Skin of body (tissue), 1 donor: Measurements from ENCODE around the gene B4GALT2. TPM values are rescaled to one million over a fixed set of nuclear protein-coding genes. Genes with fewer than 3 reads are reported as not detected.

Experiments used
- total RNA-seq: library from RNA; depleted of rRNA; stranded (reverse); fragments of >200 nt; gene quantifications from one replicate; pipeline ENCODE4 v1.2.3, GENCODE V29; 2014

Gene B4GALT2
- total RNA-seq, 1 donor from 2014 or later, result 20.8 TPM

Other genes starting within 250 kb of the B4GALT2 start
- 0.49 TPM for gene ARTN, start 45.4 kb upstream of the B4GALT2 start, total RNA-seq
- gene IPO13, start 32.3 kb upstream of the B4GALT2 start, total RNA-seq, result 7.8 TPM
- 14.2 TPM for gene DPH2, start 9.2 kb upstream of the B4GALT2 start, total RNA-seq
- 58.6 TPM for gene ATP6V0B, start 4.2 kb upstream of the B4GALT2 start, total RNA-seq
- gene CCDC24, start 12.4 kb downstream of the B4GALT2 start, total RNA-seq, result 2.0 TPM
- 3.6 TPM for gene SLC6A9, start 52.3 kb downstream of the B4GALT2 start, total RNA-seq
- not detected for gene KLF17, start 139.6 kb downstream of the B4GALT2 start, total RNA-seq
- not detected for gene KLF18, start 162.4 kb downstream of the B4GALT2 start, total RNA-seq
- 27.1 TPM for gene DMAP1, start 234.3 kb downstream of the B4GALT2 start, total RNA-seq